ENCODE results near the gene AOAH. TPM values are rescaled to one million over a fixed set of nuclear protein-coding genes. Genes with fewer than 3 reads are reported as not detected.
"Not testable (repeated sequence)": the region's sequence is repeated elsewhere in the genome, so short reads cannot be mapped to it uniquely, and the experiment has no call there.

The AOAH gene
- total and polyA plus RNA-seq, 2 donors: 23.5 to 47.1 TPM

DNA sequence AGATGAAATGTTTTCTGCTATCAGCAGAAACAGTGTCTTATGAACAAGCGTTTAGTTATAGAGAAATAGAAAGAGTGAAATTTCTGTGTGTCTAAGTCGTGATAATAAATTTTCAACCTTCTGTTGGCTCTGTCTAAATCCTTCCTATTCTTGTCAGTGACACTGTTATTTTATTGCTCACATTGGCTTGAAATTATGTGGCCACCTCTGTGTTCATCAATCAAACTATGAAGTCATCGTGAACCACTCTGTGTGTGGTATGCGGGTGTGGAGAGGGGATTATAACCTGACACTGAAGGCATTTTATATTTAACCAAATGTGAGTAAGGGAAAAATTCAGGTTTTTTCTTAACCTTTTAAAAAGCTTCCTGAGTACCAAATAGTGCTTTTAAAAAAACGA, 12.3 kb downstream of the AOAH start:
- Histone ChIP-seq H3K27ac (ENCODE audit: low read depth in 1 of 2, low read length in 1 of 2) (no peak overlapping the region), H3K4me3 (ENCODE audit: low read length in 2 of 2) (no peak overlapping the region), H3K27me3 (ENCODE audit: control insufficient read depth in 2 of 2, insufficient read depth in 1 of 2, low read length in 1 of 2) (no peaks in the 10 kb centered on the region), H3K4me1 (ENCODE audit: control insufficient read depth in 2 of 2, insufficient read depth in 2 of 2, low read length in 2 of 2) (no peaks in the 10 kb centered on the region), H3K36me3 (ENCODE audit: control insufficient read depth in 2 of 2, insufficient read depth in 2 of 2, low read length in 1 of 2) (no peaks in the 10 kb centered on the region), H3K9me3 (ENCODE audit: control insufficient read depth in 2 of 2, insufficient read depth in 1 of 2, low read length in 1 of 2) (no peaks in the 10 kb centered on the region)
- DNase-seq (ENCODE audit: low read depth in 6 of 9, low spot score in 9 of 9): no peak
- WGBS: 89% methylated on average over 5 of the region's 5 CpGs

DNA sequence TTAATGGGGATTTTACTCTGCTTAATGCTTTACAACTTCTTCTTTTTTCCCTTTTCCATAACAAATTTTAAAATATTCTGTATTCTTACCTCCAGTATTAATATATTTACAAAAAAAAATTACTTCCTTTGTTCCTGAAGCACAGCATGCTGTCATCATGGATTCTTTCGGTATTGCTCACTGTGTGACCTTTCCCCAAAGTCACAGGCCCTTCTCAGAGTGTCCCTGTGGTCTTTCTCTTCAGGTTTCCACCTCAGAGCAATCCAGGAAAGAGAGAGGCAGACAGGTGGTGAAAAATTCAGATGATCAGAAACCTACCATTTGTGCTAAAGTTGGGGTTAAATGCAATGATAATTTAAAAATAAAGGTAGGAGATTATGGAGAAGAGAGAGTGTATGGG, 13.0 kb downstream of the AOAH start:
- DNase-seq (ENCODE audit: low read depth in 6 of 9, low spot score in 9 of 9): no peak
- Histone ChIP-seq H3K9me3 (ENCODE audit: control insufficient read depth in 2 of 2, insufficient read depth in 1 of 2, low read length in 1 of 2) (no peaks in the 10 kb centered on the region), H3K27me3 (ENCODE audit: control insufficient read depth in 2 of 2, insufficient read depth in 1 of 2, low read length in 1 of 2) (no peaks in the 10 kb centered on the region), H3K4me3 (ENCODE audit: low read length in 2 of 2) (no peak overlapping the region), H3K36me3 (ENCODE audit: control insufficient read depth in 2 of 2, insufficient read depth in 2 of 2, low read length in 1 of 2) (no peaks in the 10 kb centered on the region), H3K4me1 (ENCODE audit: control insufficient read depth in 2 of 2, insufficient read depth in 2 of 2, low read length in 2 of 2) (no peaks in the 10 kb centered on the region), H3K27ac (ENCODE audit: low read depth in 1 of 2, low read length in 1 of 2) (no peak overlapping the region)
- 99% methylated on average over 1 of the region's 1 CpG for WGBS

DNA sequence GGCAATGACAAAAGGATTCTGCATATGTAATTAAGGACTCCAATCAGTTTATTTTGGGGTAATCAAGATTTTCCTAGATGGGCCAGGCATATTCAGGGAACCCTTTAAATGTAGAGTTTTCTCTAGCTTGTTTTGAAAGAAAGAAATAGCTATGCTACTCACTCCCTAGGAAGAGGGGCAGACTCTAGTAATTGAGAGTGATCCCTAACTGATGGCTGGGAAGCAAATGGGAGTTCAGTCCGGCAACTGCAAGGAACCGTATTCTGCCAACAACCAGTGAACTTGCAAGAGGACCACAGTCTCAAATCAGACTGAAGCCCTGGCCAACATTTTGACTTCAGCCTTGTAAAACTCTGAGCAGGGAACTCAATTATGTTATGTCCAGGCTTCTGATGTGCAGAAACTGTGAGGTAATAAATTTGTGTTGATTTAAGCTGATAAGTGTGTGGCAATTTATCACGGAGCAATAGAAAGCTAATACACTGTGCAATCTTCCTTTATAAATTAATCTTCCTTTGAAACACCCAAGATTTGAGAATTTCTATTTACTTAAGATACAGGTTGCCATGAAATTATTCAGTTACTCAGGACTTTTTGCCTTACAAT, 14.0 kb downstream of the AOAH start:
- 95% methylated on average over 3 of the region's 3 CpGs for WGBS
- H3K4me1 ChIP-seq (ENCODE audit: control insufficient read depth in 2 of 2, insufficient read depth in 2 of 2, low read length in 2 of 2): no peaks in the 10 kb centered on the region
- H3K27ac ChIP-seq (ENCODE audit: low read depth in 1 of 2, low read length in 1 of 2): no peak overlapping the region
- H3K36me3 ChIP-seq (ENCODE audit: control insufficient read depth in 2 of 2, insufficient read depth in 2 of 2, low read length in 1 of 2): no peaks in the 10 kb centered on the region
- H3K9me3 ChIP-seq (ENCODE audit: control insufficient read depth in 2 of 2, insufficient read depth in 1 of 2, low read length in 1 of 2): no peaks in the 10 kb centered on the region
- no peak overlapping the region for H3K4me3 ChIP-seq (ENCODE audit: low read length in 2 of 2)
- DNase-seq (ENCODE audit: low read depth in 6 of 9, low spot score in 9 of 9): no peak
- H3K27me3 ChIP-seq (ENCODE audit: control insufficient read depth in 2 of 2, insufficient read depth in 1 of 2, low read length in 1 of 2): no peaks in the 10 kb centered on the region

DNA sequence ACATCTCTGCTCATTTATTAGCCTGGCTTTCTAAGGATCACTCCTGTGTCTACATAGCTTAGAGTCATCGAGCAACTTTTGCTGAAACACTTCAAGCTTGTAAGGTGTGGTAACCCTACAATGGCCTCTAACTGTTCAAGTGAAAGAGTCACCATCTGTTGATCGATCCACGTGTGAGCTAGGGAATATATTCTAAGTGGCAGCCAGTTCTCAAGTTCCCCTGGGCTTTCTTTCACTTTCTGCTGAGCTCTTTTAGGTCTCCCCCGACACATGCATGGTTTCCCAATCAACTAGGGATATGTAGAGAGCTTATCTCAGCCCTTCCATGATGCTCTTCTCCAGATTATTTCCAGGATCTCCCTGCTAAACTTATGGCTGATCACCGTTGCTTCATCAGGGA, 15.5 kb downstream of the AOAH start:
- 95% methylated on average over 5 of the region's 5 CpGs for WGBS
- H3K4me1 ChIP-seq (ENCODE audit: control insufficient read depth in 2 of 2, insufficient read depth in 2 of 2, low read length in 2 of 2): no peaks in the 10 kb centered on the region
- no peak for DNase-seq (ENCODE audit: low read depth in 6 of 9, low spot score in 9 of 9)
- no peak overlapping the region for H3K4me3 ChIP-seq (ENCODE audit: low read length in 2 of 2)
- H3K9me3 ChIP-seq (ENCODE audit: control insufficient read depth in 2 of 2, insufficient read depth in 1 of 2, low read length in 1 of 2): no peaks in the 10 kb centered on the region
- H3K36me3 ChIP-seq (ENCODE audit: control insufficient read depth in 2 of 2, insufficient read depth in 2 of 2, low read length in 1 of 2): no peaks in the 10 kb centered on the region
- no peak overlapping the region for H3K27ac ChIP-seq (ENCODE audit: low read depth in 1 of 2, low read length in 1 of 2)
- H3K27me3 ChIP-seq (ENCODE audit: control insufficient read depth in 2 of 2, insufficient read depth in 1 of 2, low read length in 1 of 2): no peaks in the 10 kb centered on the region

DNA sequence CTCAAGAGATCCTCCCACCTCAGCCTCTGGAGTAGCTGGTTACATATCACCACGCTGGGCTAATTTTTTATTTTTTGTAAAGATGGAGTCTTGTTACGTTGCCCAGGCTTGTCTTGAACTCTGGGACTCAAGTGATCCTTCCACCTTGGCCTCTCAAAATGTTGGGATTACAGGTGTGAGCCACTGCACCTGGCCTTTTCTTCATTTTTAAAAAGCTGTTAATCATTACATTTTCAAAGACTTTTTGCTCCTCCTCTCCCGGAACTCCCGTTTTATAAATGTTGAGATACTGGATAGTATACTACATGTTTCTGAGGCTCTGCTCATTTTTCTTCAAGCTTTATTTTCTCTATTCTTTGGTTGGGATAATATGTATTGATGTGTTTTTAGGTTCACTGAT, 16.4 kb downstream of the AOAH start:
- Histone ChIP-seq H3K4me3 (ENCODE audit: low read length in 2 of 2) (no peak overlapping the region), H3K36me3 (ENCODE audit: control insufficient read depth in 2 of 2, insufficient read depth in 2 of 2, low read length in 1 of 2) (no peaks in the 10 kb centered on the region), H3K27ac (ENCODE audit: low read depth in 1 of 2, low read length in 1 of 2) (no peak overlapping the region), H3K27me3 (ENCODE audit: control insufficient read depth in 2 of 2, insufficient read depth in 1 of 2, low read length in 1 of 2) (no peaks in the 10 kb centered on the region), H3K4me1 (ENCODE audit: control insufficient read depth in 2 of 2, insufficient read depth in 2 of 2, low read length in 2 of 2) (no peaks in the 10 kb centered on the region), H3K9me3 (ENCODE audit: control insufficient read depth in 2 of 2, insufficient read depth in 1 of 2, low read length in 1 of 2) (no peaks in the 10 kb centered on the region)
- WGBS: 91% methylated on average over 4 of the region's 4 CpGs
- DNase-seq (ENCODE audit: low read depth in 6 of 9, low spot score in 9 of 9): no peak

DNA sequence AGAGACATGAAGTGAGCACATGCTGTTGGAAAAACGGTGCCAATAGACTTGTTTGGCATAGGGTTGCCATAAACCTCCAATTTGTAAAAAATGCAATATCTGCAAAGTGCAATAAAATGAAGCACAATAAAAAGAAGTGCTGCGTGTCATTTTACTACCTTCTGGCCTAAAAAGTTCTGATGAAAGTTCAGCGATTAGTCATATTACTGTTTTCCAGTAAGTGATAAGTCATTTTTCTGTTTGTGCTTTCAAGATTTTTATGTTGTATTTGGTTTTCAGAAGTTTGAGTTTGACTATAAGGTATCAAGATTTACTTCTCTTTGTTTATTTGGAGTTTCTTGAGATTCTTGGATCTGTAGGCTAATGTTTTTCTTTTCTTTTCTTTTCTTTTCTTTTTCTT, 16.8 kb downstream of the AOAH start:
- no peaks in the 10 kb centered on the region for H3K36me3 ChIP-seq (ENCODE audit: control insufficient read depth in 2 of 2, insufficient read depth in 2 of 2, low read length in 1 of 2)
- H3K9me3 ChIP-seq (ENCODE audit: control insufficient read depth in 2 of 2, insufficient read depth in 1 of 2, low read length in 1 of 2): no peaks in the 10 kb centered on the region
- 97% methylated on average over 3 of the region's 3 CpGs for WGBS
- DNase-seq (ENCODE audit: low read depth in 6 of 9, low spot score in 9 of 9): no peak
- no peaks in the 10 kb centered on the region for H3K4me1 ChIP-seq (ENCODE audit: control insufficient read depth in 2 of 2, insufficient read depth in 2 of 2, low read length in 2 of 2)
- H3K27ac ChIP-seq (ENCODE audit: low read depth in 1 of 2, low read length in 1 of 2): no peak overlapping the region
- no peak overlapping the region for H3K4me3 ChIP-seq (ENCODE audit: low read length in 2 of 2)
- H3K27me3 ChIP-seq (ENCODE audit: control insufficient read depth in 2 of 2, insufficient read depth in 1 of 2, low read length in 1 of 2): no peaks in the 10 kb centered on the region

DNA sequence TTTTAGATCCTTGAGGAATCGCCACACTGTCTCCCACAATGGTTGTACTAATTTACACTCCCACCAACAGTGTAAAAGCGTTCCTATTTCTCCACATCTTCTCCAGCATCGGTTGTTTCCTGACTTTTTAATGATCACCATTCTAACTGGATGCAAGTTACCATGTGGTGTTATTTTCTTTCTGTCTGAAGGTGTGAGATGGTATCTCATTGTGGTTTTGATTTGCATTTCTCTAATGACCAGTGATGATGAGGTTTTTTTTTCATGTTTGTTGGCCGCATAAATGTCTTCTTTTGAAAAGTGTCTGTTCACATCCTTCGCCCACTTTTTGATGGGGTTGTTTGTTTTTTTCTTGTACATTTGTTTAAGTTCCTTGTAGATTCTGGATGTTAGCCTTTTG, 20.4 kb downstream of the AOAH start:
- not testable (repeated sequence) for DNase-seq (ENCODE audit: low read depth in 6 of 9, low spot score in 9 of 9); H3K36me3 ChIP-seq (ENCODE audit: control insufficient read depth in 2 of 2, insufficient read depth in 2 of 2, low read length in 1 of 2); H3K4me3 ChIP-seq (ENCODE audit: low read length in 2 of 2); H3K27ac ChIP-seq (ENCODE audit: low read depth in 1 of 2, low read length in 1 of 2); H3K4me1 ChIP-seq (ENCODE audit: control insufficient read depth in 2 of 2, insufficient read depth in 2 of 2, low read length in 2 of 2); H3K9me3 ChIP-seq (ENCODE audit: control insufficient read depth in 2 of 2, insufficient read depth in 1 of 2, low read length in 1 of 2); H3K27me3 ChIP-seq (ENCODE audit: control insufficient read depth in 2 of 2, insufficient read depth in 1 of 2, low read length in 1 of 2)
- WGBS: 98% methylated on average over 5 of the region's 5 CpGs

DNA sequence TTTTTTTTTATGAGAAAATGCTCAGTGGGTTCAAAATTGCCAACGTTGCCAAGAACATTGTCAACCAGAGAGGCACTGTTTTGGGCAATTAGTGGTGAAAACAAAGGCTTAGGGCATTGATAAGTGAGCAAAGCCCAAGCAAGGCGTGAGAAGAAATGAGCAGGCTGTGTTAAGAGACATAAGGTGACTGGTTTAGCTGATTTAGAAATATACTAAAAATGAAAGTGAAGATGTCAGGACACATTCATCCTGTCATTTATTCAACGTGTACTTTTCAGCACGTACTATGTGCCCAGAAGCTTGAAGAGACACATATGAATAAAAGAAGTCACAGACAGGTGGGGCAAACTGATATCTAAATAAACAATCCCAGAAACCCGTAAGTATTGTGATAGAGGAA, 31.8 kb downstream of the AOAH start:
- WGBS: 82% methylated on average over 5 of the region's 5 CpGs
- no peak for DNase-seq (ENCODE audit: low read depth in 6 of 9, low spot score in 9 of 9)
- Histone ChIP-seq H3K9me3 (ENCODE audit: control insufficient read depth in 2 of 2, insufficient read depth in 1 of 2, low read length in 1 of 2) (no peaks in the 10 kb centered on the region), H3K36me3 (ENCODE audit: control insufficient read depth in 2 of 2, insufficient read depth in 2 of 2, low read length in 1 of 2) (no peaks in the 10 kb centered on the region), H3K27ac (ENCODE audit: low read depth in 1 of 2, low read length in 1 of 2) (no peak overlapping the region), H3K4me1 (ENCODE audit: control insufficient read depth in 2 of 2, insufficient read depth in 2 of 2, low read length in 2 of 2) (no peaks in the 10 kb centered on the region), H3K4me3 (ENCODE audit: low read length in 2 of 2) (no peak overlapping the region), H3K27me3 (ENCODE audit: control insufficient read depth in 2 of 2, insufficient read depth in 1 of 2, low read length in 1 of 2) (no peaks in the 10 kb centered on the region)

DNA sequence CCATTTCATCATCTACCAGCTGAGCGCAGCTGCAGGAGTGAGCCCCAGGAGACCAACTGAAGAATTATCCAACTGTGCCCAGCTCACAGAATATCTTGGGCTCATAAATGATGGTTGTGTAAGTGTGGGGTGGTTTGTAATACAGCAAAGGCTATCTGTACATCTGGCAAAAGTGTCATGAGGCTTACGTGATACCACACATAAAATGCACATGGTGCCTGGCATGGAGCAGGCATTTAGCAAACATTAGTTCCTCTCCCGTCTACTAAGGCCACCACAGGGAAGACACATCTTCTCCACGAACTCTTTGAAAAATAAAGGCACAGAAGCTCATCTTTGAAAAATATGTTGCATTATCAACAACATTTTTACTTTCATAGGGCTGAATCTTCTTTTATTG, 32.3 kb downstream of the AOAH start:
- H3K36me3 ChIP-seq (ENCODE audit: control insufficient read depth in 2 of 2, insufficient read depth in 2 of 2, low read length in 1 of 2): no peaks in the 10 kb centered on the region
- no peak overlapping the region for H3K27ac ChIP-seq (ENCODE audit: low read depth in 1 of 2, low read length in 1 of 2)
- H3K4me3 ChIP-seq (ENCODE audit: low read length in 2 of 2): no peak overlapping the region
- 98% methylated on average over 4 of the region's 4 CpGs for WGBS
- no peak for DNase-seq (ENCODE audit: low read depth in 6 of 9, low spot score in 9 of 9)
- no peaks in the 10 kb centered on the region for H3K4me1 ChIP-seq (ENCODE audit: control insufficient read depth in 2 of 2, insufficient read depth in 2 of 2, low read length in 2 of 2)
- no peaks in the 10 kb centered on the region for H3K9me3 ChIP-seq (ENCODE audit: control insufficient read depth in 2 of 2, insufficient read depth in 1 of 2, low read length in 1 of 2)
- no peaks in the 10 kb centered on the region for H3K27me3 ChIP-seq (ENCODE audit: control insufficient read depth in 2 of 2, insufficient read depth in 1 of 2, low read length in 1 of 2)

Measured in thymus (tissue), 11 donors.